HepG2 (cell line): Measurements from ENCODE around the gene PCCB. TPM values are rescaled to one million over a fixed set of nuclear protein-coding genes. Genes with fewer than 3 reads are reported as not detected.

Source experiments
- CERS6 ChIP-seq: sonication (generic); formaldehyde crosslinking; IDR thresholded peaks from 2 replicates; pipeline ENCODE4 v1.5.0; 2020; ENCODE audit warnings: missing genetic modification reagents
- FOXA3 ChIP-seq: IDR thresholded peaks from 2 replicates; pipeline ENCODE4 v1.6.1; 2016; ENCODE audit warnings: missing genetic modification reagents, missing compliant biosample characterization
- LCORL ChIP-seq, 2 experiments: fragments of 450-650 bp in 1 of 2; sonication (generic) in 1 of 2; formaldehyde crosslinking in 1 of 2; IDR thresholded peaks; 2 replicates each; pipeline versions ENCODE4 v1.5.0 to v1.6.1; 2017 to 2020; ENCODE audit warnings: antibody characterized with exemption in 1 of 2, missing genetic modification reagents in 1 of 2
- SIX1 ChIP-seq: sonication (generic); formaldehyde crosslinking; IDR thresholded peaks from 2 replicates; pipeline ENCODE4 v1.4.0; 2020; ENCODE audit warnings: missing genetic modification reagents, borderline replicate concordance
- TBX3 ChIP-seq: fragments of 450-650 bp; IDR thresholded peaks from 2 replicates; pipeline ENCODE4 v1.6.1; 2017; ENCODE audit warnings: antibody characterized with exemption, mild to moderate bottlenecking, inconsistent platforms, borderline replicate concordance
- THYN1 ChIP-seq: sonication (generic); formaldehyde crosslinking; IDR thresholded peaks from 2 replicates; pipeline ENCODE4 v1.8.1; 2023; ENCODE audit warnings: low read depth, mild to moderate bottlenecking, moderate library complexity, missing genetic modification reagents, borderline replicate concordance
- TOE1 ChIP-seq: sonication (generic); formaldehyde crosslinking; IDR thresholded peaks from 2 replicates; pipeline ENCODE4 v1.4.0; 2020; ENCODE audit warnings: mild to moderate bottlenecking, missing genetic modification reagents
- TRAFD1 ChIP-seq: sonication (generic); formaldehyde crosslinking; IDR thresholded peaks from 2 replicates; pipeline ENCODE4 v1.5.1; 2020; ENCODE audit warnings: missing genetic modification reagents, mild to moderate bottlenecking, borderline replicate concordance
- YEATS2 ChIP-seq: sonication (generic); formaldehyde crosslinking; IDR thresholded peaks from 2 replicates; pipeline ENCODE4 v1.4.0; 2020; ENCODE audit warnings: missing genetic modification reagents, borderline replicate concordance
- ZBTB44 ChIP-seq: sonication (generic); formaldehyde crosslinking; IDR thresholded peaks from 2 replicates; pipeline ENCODE4 v1.4.0; 2020; ENCODE audit warnings: missing genetic modification reagents
- ZNF205 ChIP-seq: IDR thresholded peaks from 2 replicates; pipeline ENCODE4 v1.6.1; 2018; ENCODE audit warnings: missing biosample characterization, missing genetic modification reagents
- ZNF232 ChIP-seq: sonication (generic); formaldehyde crosslinking; IDR thresholded peaks from 2 replicates; pipeline ENCODE4 v1.4.0; 2020; ENCODE audit warnings: missing genetic modification reagents, borderline replicate concordance
- ZNF326 ChIP-seq: sonication (generic); formaldehyde crosslinking; IDR thresholded peaks from 2 replicates; pipeline ENCODE4 v1.4.0; 2020; ENCODE audit warnings: missing genetic modification reagents, borderline replicate concordance
- ZNF563 ChIP-seq: sonication (generic); formaldehyde crosslinking; IDR thresholded peaks from 2 replicates; pipeline ENCODE4 v1.8.0; 2022; ENCODE audit warnings: mild to moderate bottlenecking, moderate library complexity, missing genetic modification reagents
- polyA plus RNA-seq, 8 experiments: library from polyadenylated mRNA; depleted of rRNA in 3 of 8; stranded (reverse) in 7 of 8; unstranded in 1 of 8; fragments of >200 nt; fragmentation: Illumina TruSeq in 4 of 8; extraction: Trizol in 4 of 8; gene quantifications; 2 replicates each; pipeline versions ENCODE4 v1.2.1 to v1.2.3, GENCODE V29; 2011 to 2016; ENCODE audit warnings: low read depth in 4 of 8, missing spikeins in 1 of 8, mixed read lengths in 1 of 8; ENCODE audit not compliant: insufficient read depth in 1 of 8
- total RNA-seq, 5 experiments: library from RNA; depleted of rRNA; stranded (reverse); fragments of >200 nt; fragmentation: Illumina TruSeq; extraction: Trizol; gene quantifications; 2 replicates each; pipeline ENCODE4 v1.2.3, GENCODE V29; 2016; ENCODE audit warnings: low read depth in 1 of 5
- TF ChIP-seq, protein P1 (sequence below): sonication (generic); formaldehyde crosslinking; IDR thresholded peaks from 2 replicates; pipeline ENCODE4 v1.4.0; 2020; ENCODE audit warnings: missing genetic modification reagents, mild to moderate bottlenecking, borderline replicate concordance
- TF ChIP-seq, protein P2 (sequence below): IDR thresholded peaks from 2 replicates; pipeline ENCODE4 v1.6.1; 2016; ENCODE audit warnings: control low read depth
- TF ChIP-seq, protein P3 (sequence below): sonication (generic); formaldehyde crosslinking; conservative IDR thresholded peaks from 2 replicates; pipeline ENCODE4 v1.4.0; 2020; ENCODE audit warnings: missing genetic modification reagents
- TF ChIP-seq, protein P4 (sequence below): sonication (generic); formaldehyde crosslinking; IDR thresholded peaks from 2 replicates; pipeline ENCODE4 v1.4.0; 2020; ENCODE audit warnings: missing genetic modification reagents

Gene PCCB
- total and polyA plus RNA-seq, 2 of the 13 experiments (the other 11 are each of a cell fraction or from before 2014, with no cell fraction given): 84.1 to 88.7 TPM

DNA sequence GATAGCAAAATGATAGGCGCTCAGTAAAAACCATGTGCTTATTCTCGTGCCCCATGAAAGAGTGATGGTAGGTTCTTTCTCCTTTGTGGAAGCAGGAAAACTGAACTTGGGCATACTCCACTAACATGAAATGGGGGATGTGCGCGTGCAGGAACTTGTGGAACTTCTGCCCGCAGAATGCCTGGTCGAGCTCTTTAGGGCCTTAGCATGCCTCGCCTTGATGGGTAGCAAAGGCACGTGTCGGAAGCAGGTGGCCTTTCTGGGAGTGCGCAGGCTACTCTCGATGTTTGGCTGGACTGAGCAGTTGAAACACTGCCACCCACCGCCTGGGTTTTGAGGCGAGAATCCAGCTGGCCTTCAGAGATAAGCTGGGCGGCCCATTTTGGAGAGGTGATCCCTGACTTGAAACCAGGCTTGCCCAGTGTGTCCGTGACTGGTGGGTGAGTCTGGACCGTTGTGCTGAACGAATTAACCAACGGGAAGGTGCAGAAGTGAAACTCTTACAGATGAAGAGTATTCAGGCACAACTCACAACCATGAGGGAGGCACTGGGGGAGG is 842 bp downstream of the PCCB start (continued):
- no peak for TF ChIP-seq TRAFD1
- TF ChIP-seq, protein P1, sequence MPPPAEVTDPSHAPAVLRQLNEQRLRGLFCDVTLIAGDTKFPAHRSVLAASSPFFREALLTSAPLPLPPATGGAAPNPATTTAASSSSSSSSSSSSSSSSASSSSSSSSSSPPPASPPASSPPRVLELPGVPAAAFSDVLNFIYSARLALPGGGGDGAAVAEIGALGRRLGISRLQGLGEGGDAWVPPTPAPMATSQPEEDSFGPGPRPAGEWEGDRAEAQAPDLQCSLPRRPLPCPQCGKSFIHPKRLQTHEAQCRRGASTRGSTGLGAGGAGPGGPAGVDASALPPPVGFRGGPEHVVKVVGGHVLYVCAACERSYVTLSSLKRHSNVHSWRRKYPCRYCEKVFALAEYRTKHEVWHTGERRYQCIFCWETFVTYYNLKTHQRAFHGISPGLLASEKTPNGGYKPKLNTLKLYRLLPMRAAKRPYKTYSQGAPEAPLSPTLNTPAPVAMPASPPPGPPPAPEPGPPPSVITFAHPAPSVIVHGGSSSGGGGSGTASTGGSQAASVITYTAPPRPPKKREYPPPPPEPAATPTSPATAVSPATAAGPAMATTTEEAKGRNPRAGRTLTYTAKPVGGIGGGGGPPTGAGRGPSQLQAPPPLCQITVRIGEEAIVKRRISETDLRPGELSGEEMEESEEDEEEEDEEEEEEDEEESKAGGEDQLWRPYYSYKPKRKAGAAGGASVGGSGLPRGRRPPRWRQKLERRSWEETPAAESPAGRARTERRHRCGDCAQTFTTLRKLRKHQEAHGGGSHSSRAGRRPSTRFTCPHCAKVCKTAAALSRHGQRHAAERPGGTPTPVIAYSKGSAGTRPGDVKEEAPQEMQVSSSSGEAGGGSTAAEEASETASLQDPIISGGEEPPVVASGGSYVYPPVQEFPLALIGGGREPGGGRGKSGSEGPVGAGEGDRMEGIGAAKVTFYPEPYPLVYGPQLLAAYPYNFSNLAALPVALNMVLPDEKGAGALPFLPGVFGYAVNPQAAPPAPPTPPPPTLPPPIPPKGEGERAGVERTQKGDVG (CRISPR knock-in tag): peak; percentile 62; the same call in 1 of the 2 replicates
- no peak for TF ChIP-seq ZNF326 (CRISPR knock-in tag)
- 0 out of 2 replicates have a peak, but pooled peaks have one; percentile 70 for TF ChIP-seq THYN1 (CRISPR knock-in tag)
- peak; percentile 98 for TF ChIP-seq ZNF232 (CRISPR knock-in tag)
- TF ChIP-seq LCORL (IDR thresholded peaks at IDR 0.05): no peak
- no peak for TF ChIP-seq LCORL (CRISPR knock-in tag; IDR thresholded peaks at IDR 0.05)
- TF ChIP-seq, protein P2, sequence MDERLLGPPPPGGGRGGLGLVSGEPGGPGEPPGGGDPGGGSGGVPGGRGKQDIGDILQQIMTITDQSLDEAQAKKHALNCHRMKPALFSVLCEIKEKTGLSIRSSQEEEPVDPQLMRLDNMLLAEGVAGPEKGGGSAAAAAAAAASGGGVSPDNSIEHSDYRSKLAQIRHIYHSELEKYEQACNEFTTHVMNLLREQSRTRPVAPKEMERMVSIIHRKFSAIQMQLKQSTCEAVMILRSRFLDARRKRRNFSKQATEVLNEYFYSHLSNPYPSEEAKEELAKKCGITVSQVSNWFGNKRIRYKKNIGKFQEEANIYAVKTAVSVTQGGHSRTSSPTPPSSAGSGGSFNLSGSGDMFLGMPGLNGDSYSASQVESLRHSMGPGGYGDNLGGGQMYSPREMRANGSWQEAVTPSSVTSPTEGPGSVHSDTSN (CRISPR knock-in tag): no peak
- TF ChIP-seq ZNF205: no peak
- TF ChIP-seq TOE1 (CRISPR knock-in tag): no peak
- no peak for TF ChIP-seq SIX1
- TF ChIP-seq ZNF563 (CRISPR knock-in tag): peak; percentile 54; the same call in 1 of the 2 replicates
- no peak for TF ChIP-seq TBX3
- no peak for TF ChIP-seq ZBTB44 (CRISPR knock-in tag)
- TF ChIP-seq CERS6 (CRISPR knock-in tag): peak; percentile 91; the same call in 1 of the 2 replicates
- no peak for TF ChIP-seq YEATS2
- TF ChIP-seq, protein P3, sequence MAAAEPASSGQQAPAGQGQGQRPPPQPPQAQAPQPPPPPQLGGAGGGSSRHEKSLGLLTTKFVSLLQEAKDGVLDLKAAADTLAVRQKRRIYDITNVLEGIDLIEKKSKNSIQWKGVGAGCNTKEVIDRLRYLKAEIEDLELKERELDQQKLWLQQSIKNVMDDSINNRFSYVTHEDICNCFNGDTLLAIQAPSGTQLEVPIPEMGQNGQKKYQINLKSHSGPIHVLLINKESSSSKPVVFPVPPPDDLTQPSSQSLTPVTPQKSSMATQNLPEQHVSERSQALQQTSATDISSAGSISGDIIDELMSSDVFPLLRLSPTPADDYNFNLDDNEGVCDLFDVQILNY (CRISPR knock-in tag): no peak
- TF ChIP-seq, protein P4, sequence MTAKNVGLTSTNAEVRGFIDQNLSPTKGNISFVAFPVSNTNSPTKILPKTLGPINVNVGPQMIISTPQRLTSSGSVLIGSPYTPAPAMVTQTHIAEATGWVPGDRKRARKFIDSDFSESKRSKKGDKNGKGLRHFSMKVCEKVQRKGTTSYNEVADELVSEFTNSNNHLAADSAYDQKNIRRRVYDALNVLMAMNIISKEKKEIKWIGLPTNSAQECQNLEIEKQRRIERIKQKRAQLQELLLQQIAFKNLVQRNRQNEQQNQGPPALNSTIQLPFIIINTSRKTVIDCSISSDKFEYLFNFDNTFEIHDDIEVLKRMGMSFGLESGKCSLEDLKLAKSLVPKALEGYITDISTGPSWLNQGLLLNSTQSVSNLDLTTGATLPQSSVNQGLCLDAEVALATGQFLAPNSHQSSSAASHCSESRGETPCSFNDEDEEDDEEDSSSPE (CRISPR knock-in tag): peak; percentile 88
- TF ChIP-seq FOXA3: no peak
